Thoracic aorta (tissue), 2 donors: ENCODE measurements around the gene C4orf50. TPM values are rescaled to one million over a fixed set of nuclear protein-coding genes. Genes with fewer than 3 reads are reported as not detected.

Source experiments
- ATAC-seq: fragments of 150-250 bp; one replicate; pipeline ENCODE4 v1.8.0; 2017; ENCODE audit warnings: low read depth; ENCODE audit not compliant: insufficient number of reproducible peaks, low FRiP score
- DNase-seq: peaks from one replicate; pipeline ENCODE4 v3.0.0-alpha.2; 2020; ENCODE audit warnings: low spot score
- H3K27ac ChIP-seq, 2 donors: fragments of 200-600 bp; sonication (generic); 1 replicate in 1 of 2; 2 replicates in 1 of 2; pipeline ENCODE4 v1.5.1; 2016; ENCODE audit warnings: mild to moderate bottlenecking in 2 of 2, moderate library complexity in 2 of 2
- H3K27me3 ChIP-seq: fragments of 200-600 bp; sonication (generic); replicated peaks from 2 replicates; pipeline ENCODE4 v1.6.0; 2016; ENCODE audit warnings: mild to moderate bottlenecking; ENCODE audit not compliant: insufficient read depth
- H3K36me3 ChIP-seq: fragments of 200-600 bp; sonication (generic); one replicate; pipeline ENCODE4 v1.5.1; 2016
- H3K4me1 ChIP-seq, 2 donors: fragments of 200-600 bp; sonication (generic); 1 replicate in 1 of 2; 2 replicates in 1 of 2; pipeline versions ENCODE4 v1.5.1 to v1.6.0; 2016; ENCODE audit warnings: low read depth in 2 of 2, mild to moderate bottlenecking in 1 of 2; ENCODE audit not compliant: control insufficient read depth in 1 of 2
- H3K4me3 ChIP-seq: fragments of 200-600 bp; sonication (generic); 2 replicates; pipeline ENCODE4 v1.5.1; 2016; ENCODE audit warnings: mild to moderate bottlenecking
- H3K9me3 ChIP-seq: fragments of 200-600 bp; sonication (generic); 2 replicates; pipeline ENCODE4 v1.5.1; 2016
- total RNA-seq, 2 donors: library from RNA; depleted of rRNA; stranded (reverse); fragments of >200 nt; gene quantifications; one replicate each; pipeline versions ENCODE4 v1.1.0 to v1.2.3, GENCODE V29; 2016
- TF ChIP-seq, protein P1 (sequence below): fragments of 200-600 bp; sonication (generic); IDR thresholded peaks from one replicate; pipeline ENCODE4 v1.5.1; 2019; ENCODE audit warnings: antibody characterized with exemption

C4orf50 gene
- total RNA-seq, 2 donors from 2014 or later = 0.14 TPM; not detected in 1

DNA sequence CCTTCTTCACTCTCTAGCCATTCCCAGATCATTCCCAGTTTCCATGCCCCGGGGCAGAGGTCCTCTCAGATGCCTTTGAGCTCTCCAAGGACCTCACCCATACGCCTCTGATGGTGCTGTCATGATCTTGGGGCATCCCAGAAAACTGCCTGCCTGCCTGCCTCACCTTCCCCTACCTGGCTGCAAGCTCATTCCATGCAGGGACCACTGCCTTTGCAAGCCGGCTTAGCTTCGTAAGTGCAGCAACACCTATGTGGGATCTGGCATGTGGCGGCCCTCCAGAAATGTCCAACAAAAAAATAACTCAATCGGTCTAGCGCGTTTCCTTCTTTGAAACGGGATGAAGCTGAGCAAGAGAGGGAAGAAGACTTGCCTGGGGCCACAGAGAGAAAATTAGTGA is 53.0 kb downstream of the C4orf50 start:
- H3K4me1 ChIP-seq = no peaks in the 10 kb centered on the region
- no peak overlapping the region for H3K27ac ChIP-seq
- H3K27me3 ChIP-seq = no peaks in the 10 kb centered on the region
- no peak overlapping the region for H3K4me3 ChIP-seq
- DNase-seq = no peak
- ATAC-seq = no peak
- TF ChIP-seq, protein P1, sequence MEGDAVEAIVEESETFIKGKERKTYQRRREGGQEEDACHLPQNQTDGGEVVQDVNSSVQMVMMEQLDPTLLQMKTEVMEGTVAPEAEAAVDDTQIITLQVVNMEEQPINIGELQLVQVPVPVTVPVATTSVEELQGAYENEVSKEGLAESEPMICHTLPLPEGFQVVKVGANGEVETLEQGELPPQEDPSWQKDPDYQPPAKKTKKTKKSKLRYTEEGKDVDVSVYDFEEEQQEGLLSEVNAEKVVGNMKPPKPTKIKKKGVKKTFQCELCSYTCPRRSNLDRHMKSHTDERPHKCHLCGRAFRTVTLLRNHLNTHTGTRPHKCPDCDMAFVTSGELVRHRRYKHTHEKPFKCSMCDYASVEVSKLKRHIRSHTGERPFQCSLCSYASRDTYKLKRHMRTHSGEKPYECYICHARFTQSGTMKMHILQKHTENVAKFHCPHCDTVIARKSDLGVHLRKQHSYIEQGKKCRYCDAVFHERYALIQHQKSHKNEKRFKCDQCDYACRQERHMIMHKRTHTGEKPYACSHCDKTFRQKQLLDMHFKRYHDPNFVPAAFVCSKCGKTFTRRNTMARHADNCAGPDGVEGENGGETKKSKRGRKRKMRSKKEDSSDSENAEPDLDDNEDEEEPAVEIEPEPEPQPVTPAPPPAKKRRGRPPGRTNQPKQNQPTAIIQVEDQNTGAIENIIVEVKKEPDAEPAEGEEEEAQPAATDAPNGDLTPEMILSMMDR = no peak
- no peaks in the 10 kb centered on the region for H3K9me3 ChIP-seq
- H3K36me3 ChIP-seq = no peaks in the 10 kb centered on the region

DNA sequence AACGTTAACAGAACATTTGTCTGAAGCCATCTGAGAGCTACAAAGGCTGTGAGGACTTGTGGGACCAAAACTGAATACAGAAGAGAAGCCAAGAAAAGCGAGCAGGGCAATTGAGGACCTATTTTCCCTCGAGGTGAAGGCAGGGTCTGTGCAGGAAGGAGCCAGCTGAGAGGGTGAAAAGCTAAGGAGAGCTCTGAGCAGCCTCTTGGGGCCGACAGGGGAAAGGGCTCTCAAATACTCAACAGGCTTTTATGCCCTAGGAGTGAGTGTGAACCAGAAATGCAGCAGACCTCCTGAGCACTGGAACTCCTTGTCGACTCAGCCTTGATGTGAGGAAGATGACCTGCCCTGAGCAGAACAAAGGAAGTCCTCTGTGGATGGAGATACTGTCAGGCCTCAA is 54.2 kb downstream of the C4orf50 start:
- Histone ChIP-seq H3K4me3 (no peak overlapping the region), H3K4me1 (no peaks in the 10 kb centered on the region), H3K9me3 (no peaks in the 10 kb centered on the region), H3K27me3 (no peaks in the 10 kb centered on the region), H3K27ac (no peak overlapping the region), H3K36me3 (no peaks in the 10 kb centered on the region)
- ATAC-seq = no peak
- no peak for DNase-seq
- TF ChIP-seq, protein P1 = no peak

DNA sequence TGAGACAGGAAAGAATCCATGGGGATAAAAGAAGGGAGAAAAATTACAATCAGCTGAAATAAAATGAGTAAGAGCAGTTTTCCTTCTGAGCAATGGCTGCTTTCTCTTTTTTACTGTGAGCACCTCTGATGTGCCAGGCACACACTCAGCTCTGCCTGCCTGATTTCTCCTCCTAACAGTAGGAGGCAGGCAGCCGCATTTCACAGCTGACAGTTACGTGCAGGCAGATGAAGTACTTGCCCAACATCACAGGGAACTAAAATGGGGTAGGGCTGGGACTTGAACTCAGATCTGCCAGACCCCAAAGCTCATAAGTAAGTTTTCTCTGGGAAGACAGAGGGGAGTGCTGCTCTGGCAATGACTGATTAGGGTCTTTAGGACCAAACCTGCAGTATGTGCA is 54.6 kb downstream of the C4orf50 start:
- Histone ChIP-seq H3K27me3 (no peaks in the 10 kb centered on the region), H3K36me3 (no peaks in the 10 kb centered on the region), H3K9me3 (no peaks in the 10 kb centered on the region), H3K27ac (no peak overlapping the region), H3K4me1 (no peaks in the 10 kb centered on the region), H3K4me3 (no peak overlapping the region)
- DNase-seq (no peak), ATAC-seq (no peak)
- TF ChIP-seq, protein P1 = no peak

DNA sequence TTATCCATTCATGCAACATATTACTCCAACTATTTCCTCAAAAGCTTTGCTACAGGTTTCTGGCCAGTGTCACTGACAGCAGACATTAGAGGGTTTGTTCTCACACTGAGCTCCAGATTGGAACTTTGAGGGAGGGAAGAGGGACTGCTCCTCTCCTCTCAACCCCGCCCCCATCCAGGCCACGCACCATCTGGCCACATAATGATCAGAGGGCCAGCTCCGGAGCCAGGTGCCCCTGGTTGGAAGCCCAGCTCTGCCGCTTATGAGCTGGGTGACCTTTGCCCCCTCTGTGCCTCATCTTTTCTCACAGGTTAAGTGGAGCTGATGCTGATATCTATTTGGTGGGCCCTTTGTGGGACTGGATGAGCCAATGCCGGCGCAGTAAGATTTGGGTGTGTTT is 55.8 kb downstream of the C4orf50 start:
- H3K4me1 ChIP-seq = no peaks in the 10 kb centered on the region
- no peak for ATAC-seq
- TF ChIP-seq, protein P1 = no peak
- no peaks in the 10 kb centered on the region for H3K9me3 ChIP-seq
- no peak overlapping the region for H3K4me3 ChIP-seq
- no peak for DNase-seq
- H3K36me3 ChIP-seq = no peaks in the 10 kb centered on the region
- no peak overlapping the region for H3K27ac ChIP-seq
- no peaks in the 10 kb centered on the region for H3K27me3 ChIP-seq

DNA sequence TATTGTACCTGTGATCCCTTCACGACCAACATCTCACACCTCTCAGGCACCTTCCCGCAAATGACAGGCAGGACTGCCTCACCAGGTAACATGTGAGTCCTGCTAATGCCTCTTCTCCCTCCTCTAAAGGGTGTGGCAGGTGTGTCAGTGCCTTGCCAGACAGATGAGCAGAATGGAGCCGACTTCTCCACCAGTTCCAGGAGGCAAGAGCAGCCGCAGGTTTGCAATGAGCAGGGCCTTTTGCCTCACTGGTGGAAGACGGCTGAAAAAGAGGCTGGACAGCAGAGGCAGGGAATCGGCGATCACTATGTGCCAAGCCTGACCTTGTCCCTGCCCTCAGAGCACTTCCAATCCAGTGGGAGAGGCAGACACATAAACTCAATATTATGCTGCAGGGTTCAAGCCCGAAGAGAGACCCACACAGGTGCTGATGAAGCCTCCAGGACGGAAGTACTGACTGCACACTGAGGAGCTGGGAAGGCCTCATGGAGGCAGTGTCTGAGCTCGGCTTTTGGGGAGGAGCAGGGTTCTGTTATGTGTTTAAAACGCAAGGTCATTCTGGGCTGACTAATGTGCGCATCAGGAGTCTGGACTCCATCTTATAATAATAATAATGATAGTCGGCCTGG is 57.9 kb downstream of the C4orf50 start:
- no peak for ATAC-seq
- H3K27me3 ChIP-seq = no peaks in the 10 kb centered on the region

More for the DNA sequence above, 57.9 kb downstream of the C4orf50 start:
- Histone ChIP-seq H3K4me3 (no peak overlapping the region), H3K27ac (no peak overlapping the region), H3K9me3 (no peaks in the 10 kb centered on the region), H3K4me1 (no peaks in the 10 kb centered on the region), H3K36me3 (no peaks in the 10 kb centered on the region)
- TF ChIP-seq, protein P1 = no peak
- DNase-seq = no peak
